DLD1 (cell line): ENCODE measurements around the gene EME2.
"Not testable (repeated sequence)": the region's sequence is repeated elsewhere in the genome, so short reads cannot be mapped to it uniquely, and the experiment has no call there.

ENCODE experiments used
- in situ Hi-C: cut with HindIII; loops from 2 replicates; pipeline ENCODE4 v1.10.0; 2017; ENCODE audit warnings: low sequenced_read_pairs

Gene EME2

GRCh38 chr16:1790261-1790610, 17.6 kb downstream of the EME2 start:
- in situ Hi-C loops, result no loop called here

GRCh38 chr16:1790611-1791255, 18.1 kb downstream of the EME2 start:
- in situ Hi-C loops, result no loop called here

GRCh38 chr16:1791256-1791942, 18.8 kb downstream of the EME2 start:
- in situ Hi-C loops, result no loop called here

GRCh38 chr16:1791943-1792812, 19.6 kb downstream of the EME2 start:
- in situ Hi-C loops, result no loop called here

- in situ Hi-C loops, result no loop called here
Observed at GRCh38 chr16:1792836-1793577, 20.4 kb downstream of the EME2 start.

- in situ Hi-C loops, result no loop called here
Observed at GRCh38 chr16:1793578-1794220, 21.1 kb downstream of the EME2 start, which contains the start of gene IGFALS. TSS of gene IGFALS (minus strand) at chr16:1793705. CDS start at chr16:1793652, 53 bp downstream.

- in situ Hi-C loops, result no loop called here
Observed at GRCh38 chr16:1794221-1794871, 21.7 kb downstream of the EME2 start.

GRCh38 chr16:1794908-1795666, 22.5 kb downstream of the EME2 start:
- in situ Hi-C loops, result no loop called here

- in situ Hi-C loops, result not testable (repeated sequence)
Observed at GRCh38 chr16:1799263-1799662, 26.7 kb downstream of the EME2 start.

GRCh38 chr16:1800701-1801100, 28.1 kb downstream of the EME2 start:
- in situ Hi-C loops, result no loop called here

- in situ Hi-C loops, result no loop called here
Observed at GRCh38 chr16:1807626-1808025, 35.0 kb downstream of the EME2 start.

- in situ Hi-C loops, result no loop called here
Observed at GRCh38 chr16:1808691-1809090, 36.1 kb downstream of the EME2 start.

- in situ Hi-C loops, result no loop called here
Observed at GRCh38 chr16:1809281-1809801, 36.7 kb downstream of the EME2 start.

GRCh38 chr16:1810106-1810505, 37.5 kb downstream of the EME2 start:
- in situ Hi-C loops, result no loop called here

GRCh38 chr16:1810536-1810935, 37.9 kb downstream of the EME2 start:
- in situ Hi-C loops, result no loop called here

GRCh38 chr16:1812732-1813163, 40.1 kb downstream of the EME2 start:
- in situ Hi-C loops, result no loop called here

- in situ Hi-C loops, result no loop called here
Observed at GRCh38 chr16:1815461-1815860, 42.9 kb downstream of the EME2 start.

GRCh38 chr16:1816396-1817275, 44.0 kb downstream of the EME2 start:
- in situ Hi-C loops, result no loop called here
